SK-N-SH treated with all-trans-retinoic acid at 6 μM for 48 hours (cell line): Measurements from ENCODE around the gene FRS2.

Experiments used
- ATAC-seq: fragments of 200-7000 bp; cut with Tn5 transposase; 3 replicates; pipeline ENCODE4 v1.9.1; 2020; ENCODE audit warnings: mild to moderate bottlenecking, moderate library complexity
- ARNTL ChIP-seq: fragments of 450-650 bp; formaldehyde crosslinking; IDR thresholded peaks from 2 replicates; pipeline ENCODE4 v1.5.0; 2020; ENCODE audit warnings: low read depth, mild to moderate bottlenecking, moderate library complexity, borderline replicate concordance
- BACH2 ChIP-seq: fragments of 250-450 bp; sonication (Bioruptor Pico); IDR thresholded peaks from 2 replicates; pipeline ENCODE4 v1.9.0; 2021; ENCODE audit warnings: mild to moderate bottlenecking, borderline replicate concordance
- CREB5 ChIP-seq: fragments of 250-450 bp; sonication (Bioruptor Pico); IDR thresholded peaks from 2 replicates; pipeline ENCODE4 v1.5.1; 2020; ENCODE audit warnings: low read depth, mild to moderate bottlenecking, moderate library complexity
- CSDC2 ChIP-seq: fragments of 250-450 bp; sonication (Bioruptor Pico); IDR thresholded peaks from 2 replicates; pipeline ENCODE4 v1.5.0; 2020; ENCODE audit warnings: mild to moderate bottlenecking, moderate library complexity
- ESRRG ChIP-seq: fragments of 250-450 bp; sonication (Bioruptor Pico); IDR thresholded peaks from 2 replicates; pipeline ENCODE4 v1.6.1; 2021; ENCODE audit warnings: mild to moderate bottlenecking
- GLIS3 ChIP-seq: fragments of 250-450 bp; sonication (Bioruptor Pico); IDR thresholded peaks from 2 replicates; pipeline ENCODE4 v1.5.0; 2020; ENCODE audit warnings: mild to moderate bottlenecking, moderate library complexity
- ISL1 ChIP-seq: fragments of 250-450 bp; sonication (Bioruptor Pico); IDR thresholded peaks from 2 replicates; pipeline ENCODE4 v2.1.2; 2022; ENCODE audit warnings: mild to moderate bottlenecking, moderate library complexity
- OSR1 ChIP-seq: fragments of 250-450 bp; sonication (Bioruptor Pico); IDR thresholded peaks from 2 replicates; pipeline ENCODE4 v1.8.0; 2022; ENCODE audit warnings: moderate library complexity, mild to moderate bottlenecking, inconsistent platforms
- POU6F1 ChIP-seq: fragments of 250-450 bp; sonication (Bioruptor Pico); IDR thresholded peaks from 2 replicates; pipeline ENCODE4 v1.8.0; 2021; ENCODE audit warnings: low read depth, mild to moderate bottlenecking, moderate library complexity, borderline replicate concordance
- PPARA ChIP-seq: fragments of 250-450 bp; sonication (Bioruptor Pico); IDR thresholded peaks from 2 replicates; pipeline ENCODE4 v1.5.0; 2020; ENCODE audit warnings: mild to moderate bottlenecking, borderline replicate concordance
- RARB ChIP-seq: fragments of 250-450 bp; sonication (Bioruptor Pico); IDR thresholded peaks from 2 replicates; pipeline ENCODE4 v1.8.0; 2021; ENCODE audit warnings: mild to moderate bottlenecking, moderate library complexity
- SNAI2 ChIP-seq: fragments of 250-450 bp; sonication (Bioruptor Pico); IDR thresholded peaks from 2 replicates; pipeline ENCODE4 v1.5.0; 2020; ENCODE audit warnings: mild to moderate bottlenecking, moderate library complexity
- TOX ChIP-seq: fragments of 250-450 bp; sonication (Bioruptor Pico); IDR thresholded peaks from 2 replicates; pipeline ENCODE4 v1.8.0; 2021; ENCODE audit warnings: mild to moderate bottlenecking, moderate library complexity, borderline replicate concordance
- ZC3H10 ChIP-seq: fragments of 250-450 bp; sonication (Bioruptor Pico); IDR thresholded peaks from 2 replicates; pipeline ENCODE4 v1.5.1; 2021; ENCODE audit warnings: mild to moderate bottlenecking, moderate library complexity
- ZFP3 ChIP-seq: fragments of 250-450 bp; sonication (Bioruptor Pico); IDR thresholded peaks from 2 replicates; pipeline ENCODE4 v1.5.0; 2020; ENCODE audit warnings: mild to moderate bottlenecking, moderate library complexity
- ZFP30 ChIP-seq: fragments of 450-650 bp; formaldehyde crosslinking; IDR thresholded peaks from 2 replicates; pipeline ENCODE4 v1.5.0; 2022; ENCODE audit warnings: mild to moderate bottlenecking, moderate library complexity
- ZNF565 ChIP-seq: fragments of 450-650 bp; formaldehyde crosslinking; conservative IDR thresholded peaks from 2 replicates; pipeline ENCODE4 v1.5.0; 2020; ENCODE audit warnings: low read depth, mild to moderate bottlenecking, moderate library complexity
- ZNF70 ChIP-seq: fragments of 450-650 bp; formaldehyde crosslinking; IDR thresholded peaks from 2 replicates; pipeline ENCODE4 v1.5.0; 2020; ENCODE audit warnings: mild to moderate bottlenecking, moderate library complexity
- ZNF8 ChIP-seq: fragments of 450-650 bp; formaldehyde crosslinking; IDR thresholded peaks from 2 replicates; pipeline ENCODE4 v1.5.0; 2020; ENCODE audit warnings: mild to moderate bottlenecking, moderate library complexity
- TF ChIP-seq, protein P1 (sequence below): fragments of 250-450 bp; sonication (Bioruptor Pico); IDR thresholded peaks from 2 replicates; pipeline ENCODE4 v1.8.0; 2020; ENCODE audit warnings: mild to moderate bottlenecking, moderate library complexity, borderline replicate concordance

FRS2 gene

GRCh38 chr12:69533844-69534243 is 63.7 kb downstream of the FRS2 start:
- no peak; the same call in 2 of the 3 replicates for ATAC-seq
- no peak for TF ChIP-seq RARB (CRISPR knock-in tag)
- TF ChIP-seq ISL1: no peak
- TF ChIP-seq ZC3H10: no peak
- TF ChIP-seq, protein P1, sequence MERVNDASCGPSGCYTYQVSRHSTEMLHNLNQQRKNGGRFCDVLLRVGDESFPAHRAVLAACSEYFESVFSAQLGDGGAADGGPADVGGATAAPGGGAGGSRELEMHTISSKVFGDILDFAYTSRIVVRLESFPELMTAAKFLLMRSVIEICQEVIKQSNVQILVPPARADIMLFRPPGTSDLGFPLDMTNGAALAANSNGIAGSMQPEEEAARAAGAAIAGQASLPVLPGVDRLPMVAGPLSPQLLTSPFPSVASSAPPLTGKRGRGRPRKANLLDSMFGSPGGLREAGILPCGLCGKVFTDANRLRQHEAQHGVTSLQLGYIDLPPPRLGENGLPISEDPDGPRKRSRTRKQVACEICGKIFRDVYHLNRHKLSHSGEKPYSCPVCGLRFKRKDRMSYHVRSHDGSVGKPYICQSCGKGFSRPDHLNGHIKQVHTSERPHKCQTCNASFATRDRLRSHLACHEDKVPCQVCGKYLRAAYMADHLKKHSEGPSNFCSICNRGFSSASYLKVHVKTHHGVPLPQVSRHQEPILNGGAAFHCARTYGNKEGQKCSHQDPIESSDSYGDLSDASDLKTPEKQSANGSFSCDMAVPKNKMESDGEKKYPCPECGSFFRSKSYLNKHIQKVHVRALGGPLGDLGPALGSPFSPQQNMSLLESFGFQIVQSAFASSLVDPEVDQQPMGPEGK (CRISPR knock-in tag): no peak
- TF ChIP-seq CSDC2 (CRISPR knock-in tag): no peak
- TF ChIP-seq ZFP3: no peak
- no peak for TF ChIP-seq ZNF8 (CRISPR knock-in tag)

DNA sequence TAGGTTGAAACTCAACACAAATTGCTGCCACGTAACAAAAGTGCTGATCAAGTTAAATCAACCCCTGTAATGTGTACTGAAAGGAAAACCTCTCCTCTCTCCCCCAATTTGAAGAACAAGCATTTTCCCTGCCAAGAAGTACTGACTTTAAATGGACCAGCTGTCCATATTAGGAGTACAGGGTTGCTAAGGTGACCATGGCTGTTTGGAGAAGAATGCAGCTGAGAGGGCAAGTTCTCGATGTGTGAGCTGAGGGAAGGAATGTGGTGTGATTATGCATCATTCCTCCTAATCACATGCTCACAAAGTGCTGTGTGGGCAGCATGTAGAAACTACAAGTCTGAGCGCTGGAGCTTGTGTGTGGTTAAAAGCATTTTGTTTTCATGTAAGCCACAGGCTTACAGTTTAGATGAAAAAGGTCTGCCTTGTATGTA is 64.2 kb downstream of the FRS2 start:
- ATAC-seq: peak; percentile 100
- TF ChIP-seq ISL1 (peak; percentile 54), ZNF70 (CRISPR knock-in tag) (no peak)
- TF ChIP-seq, all 23 proteins: peak for 1

- TF ChIP-seq ISL1 (peak; percentile 70), ARNTL (CRISPR knock-in tag) (no peak)
- peak; percentile 90 for ATAC-seq
Measured at GRCh38 chr12:69540987-69541386, 70.8 kb downstream of the FRS2 start.

DNA sequence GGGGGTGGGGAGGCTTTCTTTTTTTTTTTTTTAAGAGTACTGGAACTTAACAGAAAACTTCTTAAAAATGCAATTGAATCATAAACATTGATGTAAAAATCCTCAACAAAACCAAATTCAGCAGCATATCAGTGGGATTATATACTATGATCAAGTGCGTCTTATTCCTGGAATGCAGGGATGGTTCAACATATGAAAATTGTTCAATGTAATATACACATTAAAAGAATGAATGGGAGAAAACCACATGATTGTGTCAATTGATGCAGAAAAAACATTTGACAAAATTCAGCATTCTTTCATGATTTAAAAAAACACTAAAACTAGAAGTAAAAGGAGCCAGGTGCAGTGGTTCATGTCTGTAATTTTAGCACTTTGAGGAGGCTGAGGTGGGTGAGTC is 73.9 kb downstream of the FRS2 start:
- TF ChIP-seq ARNTL (CRISPR knock-in tag) (no peak), CREB5 (CRISPR knock-in tag) (no peak), RARB (CRISPR knock-in tag) (no peak), ZFP30 (CRISPR knock-in tag) (no peak), ESRRG (CRISPR knock-in tag) (no peak), POU6F1 (CRISPR knock-in tag) (no peak), ZC3H10 (no peak), OSR1 (no peak)
- no peak for ATAC-seq

GRCh38 chr12:69545081-69545480 is 74.9 kb downstream of the FRS2 start:
- TF ChIP-seq SNAI2 (CRISPR knock-in tag) (no peak), OSR1 (no peak), ZC3H10 (no peak), ESRRG (CRISPR knock-in tag) (no peak), ZNF8 (CRISPR knock-in tag) (no peak), GLIS3 (no peak), ZFP3 (no peak), POU6F1 (CRISPR knock-in tag) (no peak), TOX (CRISPR knock-in tag) (no peak), ZNF70 (CRISPR knock-in tag) (no peak), PPARA (CRISPR knock-in tag) (no peak), CSDC2 (CRISPR knock-in tag) (no peak), BACH2 (no peak), ZNF565 (CRISPR knock-in tag) (no peak), ISL1 (no peak), RARB (CRISPR knock-in tag) (no peak)
- TF ChIP-seq, all 23 proteins: peak for 0
- ATAC-seq: no peak
